Endometrial microvascular endothelial cells (primary cell): ENCODE measurements around the gene DMAC2. TPM values are rescaled to one million over a fixed set of nuclear protein-coding genes. Genes with fewer than 3 reads are reported as not detected.
"Not testable (repeated sequence)": the region's sequence is repeated elsewhere in the genome, so short reads cannot be mapped to it uniquely, and the experiment has no call there.

Experiments used
- in situ Hi-C: cut with HindIII; loops from 2 replicates; pipeline ENCODE4 v1.10.0; 2017; ENCODE audit warnings: low sequenced_read_pairs, low pct_unique_long_range_greater_than_20kb; ENCODE audit errors: inconsistent ontology term
- total RNA-seq: library from RNA; depleted of rRNA; stranded (reverse); fragments of >200 nt; gene quantifications from one replicate; pipeline ENCODE4 v1.2.3, GENCODE V29; 2015; ENCODE audit errors: inconsistent ontology term

Gene DMAC2
- total RNA-seq, 1 donor from 2014 or later = 74.0 TPM

- in situ Hi-C loops = no loop called here
These were observed 5.9 kb upstream of the DMAC2 start for GRCh38 chr19:41445575-41445974.

DNA sequence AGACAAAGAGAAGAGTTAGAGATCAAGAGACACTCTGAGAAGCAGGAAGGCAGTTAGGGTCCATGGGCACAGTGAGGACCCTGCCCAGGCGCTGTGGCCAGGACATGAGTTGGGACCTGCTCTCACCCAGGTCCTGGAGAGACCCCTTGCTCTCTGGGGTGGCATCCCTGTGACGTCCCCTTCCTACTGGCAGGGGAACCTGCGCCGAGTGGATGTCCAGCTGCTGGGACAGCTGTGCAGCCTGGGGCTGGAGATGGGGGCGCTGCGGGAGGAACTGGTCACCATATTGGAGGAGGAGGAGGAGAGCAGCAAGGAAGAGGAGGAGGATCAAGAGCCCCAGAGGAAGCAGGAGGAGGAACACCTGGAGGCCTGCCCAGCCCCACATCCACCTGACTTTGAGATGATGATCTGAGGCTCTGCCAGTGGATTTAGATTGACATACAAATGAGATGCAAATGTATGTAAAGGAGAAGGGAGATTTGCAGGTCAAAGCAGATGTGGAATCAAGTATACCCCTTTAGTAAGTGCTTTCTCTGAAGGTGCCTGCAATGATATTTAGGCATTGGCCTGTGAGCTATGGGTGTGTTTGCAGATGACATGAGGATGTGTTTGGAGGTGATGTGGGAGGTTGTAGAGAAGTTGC is 4.2 kb upstream of the DMAC2 start:
- in situ Hi-C loops = no loop called here

GRCh38 chr19:41442473-41443355 is 3.0 kb upstream of the DMAC2 start, which contains the start of gene ERICH4:
ERICH4 (plus strand) TSS chr19:41443156; CDS start chr19:41443170, 14 bp downstream.
- in situ Hi-C loops = no loop called here

DNA sequence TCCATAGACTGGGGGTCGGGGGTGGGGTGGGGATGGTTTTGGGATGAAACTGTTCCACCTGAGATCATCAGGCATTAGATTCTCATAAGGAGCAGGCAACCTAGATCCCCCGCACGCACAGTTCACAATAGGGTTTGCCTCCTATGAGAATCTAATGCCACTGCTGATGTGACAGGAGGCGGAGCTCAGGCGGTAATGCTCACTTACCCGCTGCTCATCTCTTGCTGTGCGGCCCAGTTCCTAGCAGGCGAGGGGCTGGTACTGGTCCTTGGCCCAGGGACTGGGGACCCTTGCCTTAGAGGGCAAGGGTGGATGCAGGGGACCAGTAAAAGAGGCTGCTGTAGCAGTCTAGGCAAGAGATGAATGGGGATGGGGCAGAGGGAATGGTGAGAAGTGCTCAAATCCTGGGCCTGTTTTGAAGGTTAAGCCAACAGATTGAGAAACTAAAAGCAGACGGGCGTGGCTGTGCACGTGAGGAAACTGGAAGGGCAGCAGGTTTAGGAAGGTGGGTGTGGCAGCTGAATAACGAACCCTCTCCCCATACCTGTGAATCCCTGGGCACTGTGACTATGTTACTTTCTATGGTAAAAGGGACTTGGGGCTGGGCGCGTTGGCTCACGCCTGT is 1.7 kb upstream of the DMAC2 start:
- in situ Hi-C loops = no loop called here

DNA sequence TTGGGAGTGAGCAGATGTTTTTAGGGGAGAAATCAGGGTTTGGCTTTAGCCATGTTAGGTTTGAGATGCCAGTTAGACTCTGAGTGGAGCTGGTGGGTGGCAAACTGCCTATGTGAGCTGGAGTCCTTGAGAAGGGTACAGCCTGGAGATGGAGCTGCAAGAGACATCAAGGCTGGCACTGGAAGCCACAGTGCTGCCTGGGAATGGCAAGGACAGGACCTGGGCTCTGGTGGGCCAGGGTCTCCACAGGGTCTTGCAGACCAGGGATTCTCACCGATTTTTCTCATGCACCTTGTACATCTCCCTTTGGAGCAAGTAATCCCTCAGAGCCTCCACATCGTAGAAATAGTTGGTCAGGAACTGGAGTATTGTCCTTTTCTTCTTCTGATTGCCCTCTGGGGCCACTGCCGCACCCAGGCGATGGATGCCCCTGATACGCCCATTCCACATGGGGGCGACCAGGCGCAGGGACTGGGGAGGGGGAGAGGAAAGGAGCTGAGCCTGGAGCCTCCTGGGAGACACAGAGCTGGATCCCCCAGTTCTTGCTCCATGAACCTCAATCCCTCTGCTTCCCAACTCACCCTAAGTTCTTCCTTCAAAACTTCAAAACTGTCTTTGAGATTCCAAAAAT is 1.7 kb downstream of the DMAC2 start:
- in situ Hi-C loops = no loop called here

DNA sequence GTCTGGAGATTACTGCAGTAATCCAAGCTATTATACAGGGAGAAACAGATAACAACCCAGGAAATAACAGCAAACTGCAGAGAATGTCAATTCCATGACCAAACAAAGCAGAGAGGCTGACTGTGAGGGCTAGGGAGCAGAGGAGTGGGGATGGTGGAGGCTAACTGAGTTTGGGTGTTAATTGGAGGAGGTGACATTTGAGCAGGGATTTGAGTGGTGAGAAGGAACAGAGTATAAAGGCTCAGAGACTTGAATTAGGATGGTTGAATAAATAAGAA is 3.1 kb downstream of the DMAC2 start:
- in situ Hi-C loops = no loop called here

- in situ Hi-C loops = no loop called here
These were observed 3.6 kb downstream of the DMAC2 start for GRCh38 chr19:41435936-41436673.

DNA sequence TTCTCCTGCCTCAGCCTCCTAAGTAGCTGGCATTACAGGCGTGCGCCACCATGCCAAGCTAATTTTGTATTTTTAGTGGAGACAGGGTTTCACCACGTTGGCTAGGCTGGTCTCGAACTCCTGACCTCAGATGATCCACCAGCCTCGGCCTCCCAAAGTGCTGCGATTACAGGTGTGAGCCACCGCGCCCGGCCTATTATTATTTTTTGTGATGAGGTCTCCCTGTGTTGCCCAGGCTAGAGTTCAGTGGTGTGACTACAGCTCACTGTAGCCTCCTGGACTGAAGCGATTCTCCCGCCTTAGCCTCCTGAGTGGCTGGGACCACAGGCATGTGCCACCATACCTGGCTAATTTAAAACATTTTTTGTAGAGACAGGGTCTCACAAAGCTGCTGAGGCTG is 4.3 kb downstream of the DMAC2 start:
- in situ Hi-C loops = not testable (repeated sequence)

DNA sequence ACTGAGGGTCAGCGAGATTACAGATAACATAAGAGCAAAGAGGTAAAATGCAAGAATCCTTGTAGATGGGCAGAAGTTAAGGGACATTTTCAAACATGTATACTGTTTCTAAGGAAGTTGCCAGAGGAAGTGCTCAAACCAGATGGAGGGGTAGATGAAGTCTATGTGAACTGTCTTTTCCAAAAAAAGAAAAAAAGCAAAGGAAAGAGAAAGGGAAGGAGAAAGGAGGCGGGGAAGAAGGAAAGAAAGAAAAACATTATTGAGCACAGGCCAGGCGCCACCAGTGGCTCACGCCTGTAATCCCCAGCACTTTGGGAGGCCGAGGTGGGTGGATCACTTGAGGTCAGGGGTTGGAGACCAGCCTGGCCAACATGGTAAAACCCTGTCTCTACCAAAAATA is 5.3 kb downstream of the DMAC2 start:
- in situ Hi-C loops = no loop called here

GRCh38 chr19:41433171-41433570 is 6.5 kb downstream of the DMAC2 start:
- in situ Hi-C loops = no loop called here

DNA sequence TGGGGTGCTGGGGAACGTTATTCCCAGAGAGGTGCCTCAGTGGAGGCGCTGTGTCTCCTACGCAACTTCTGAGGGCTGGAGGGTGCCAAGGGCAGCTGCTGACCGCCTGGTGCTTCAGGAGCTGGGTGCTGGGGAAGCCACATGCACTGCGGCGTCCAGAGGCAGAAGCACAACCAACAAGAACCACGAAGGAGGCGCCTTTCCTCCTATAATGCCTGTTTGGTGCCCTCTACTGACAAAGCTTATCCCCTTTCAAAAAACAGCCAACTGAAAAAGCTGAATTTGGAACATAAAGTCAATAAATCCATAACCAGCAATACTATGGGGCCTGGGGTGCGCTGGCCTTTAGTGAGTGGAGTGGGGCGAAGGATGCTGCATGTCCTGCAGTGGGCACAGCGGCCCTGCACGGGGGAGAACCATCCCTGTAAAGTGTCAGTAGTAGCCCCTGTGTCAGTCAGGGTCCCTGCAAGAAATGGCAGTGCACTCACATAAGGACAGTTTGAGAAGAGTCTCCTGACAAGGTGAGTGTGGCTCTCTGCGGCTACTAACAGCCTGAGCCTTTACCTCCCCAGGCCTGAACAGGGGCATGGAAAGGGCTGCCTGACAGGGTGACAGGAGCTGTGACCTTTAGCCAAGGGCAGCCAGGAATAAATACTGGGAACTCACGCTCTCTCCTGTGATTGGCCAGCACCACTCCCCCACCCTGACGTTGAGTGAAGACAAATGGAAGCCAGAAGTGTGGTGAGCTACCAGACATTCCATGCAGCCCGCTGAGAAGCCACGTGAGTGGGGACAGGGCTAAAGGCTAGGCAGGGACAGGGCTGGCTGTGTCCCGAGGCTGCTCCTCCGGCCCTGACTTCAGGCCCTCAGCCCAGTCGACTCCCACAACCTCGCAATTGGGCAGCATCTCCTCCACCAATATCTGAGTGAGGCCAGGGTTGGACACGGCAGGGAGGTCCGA is 8.0 kb downstream of the DMAC2 start:
- in situ Hi-C loops = no loop called here

DNA sequence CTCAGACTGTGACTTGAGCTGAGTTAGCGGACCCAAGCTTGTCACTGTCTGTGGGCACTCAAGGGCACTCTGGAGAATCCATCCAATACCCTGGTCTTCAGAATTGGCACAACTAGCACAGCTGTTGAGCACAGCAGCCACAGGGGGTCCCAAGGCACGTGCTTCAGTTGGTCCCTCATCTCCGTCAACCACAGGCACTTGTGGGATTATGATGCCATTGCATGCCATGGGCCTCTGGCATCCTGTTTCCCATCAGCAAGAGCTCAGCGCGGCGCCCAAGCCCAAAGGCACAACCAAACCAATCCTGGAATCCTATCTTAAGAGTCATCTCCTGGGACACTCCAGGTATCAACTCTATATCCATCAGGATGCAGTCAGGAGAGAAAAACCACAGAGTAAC is 8.8 kb downstream of the DMAC2 start:
- in situ Hi-C loops = no loop called here

DNA sequence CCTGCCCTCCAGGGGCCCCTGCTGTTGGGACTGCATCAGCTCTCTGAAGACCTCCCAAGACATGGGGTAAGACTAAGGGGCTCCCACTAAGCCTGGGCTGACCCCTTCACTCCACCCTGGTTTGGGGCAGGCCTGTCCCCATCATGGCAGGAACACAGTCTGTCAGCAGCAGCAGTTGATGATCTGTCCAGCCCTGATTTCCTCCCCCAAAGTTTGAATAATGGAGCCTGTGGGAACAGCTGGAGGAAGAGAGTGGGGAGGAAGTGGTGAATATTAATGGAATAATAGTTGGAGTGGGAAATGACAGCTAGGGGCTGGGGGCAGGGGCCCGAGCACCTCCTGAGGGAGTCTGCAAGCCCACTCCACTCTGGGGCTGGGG is 11.2 kb downstream of the DMAC2 start:
- in situ Hi-C loops = no loop called here

GRCh38 chr19:41427647-41428480 is 11.8 kb downstream of the DMAC2 start:
- in situ Hi-C loops = no loop called here

- in situ Hi-C loops = no loop called here
These were observed 12.6 kb downstream of the DMAC2 start, which contains the start of gene B3GNT8 for GRCh38 chr19:41426952-41427646. B3GNT8 (minus strand) TSS chr19:41427374; CDS start chr19:41426778, 596 bp downstream.

GRCh38 chr19:41426116-41426841 is 13.4 kb downstream of the DMAC2 start:
- in situ Hi-C loops = no loop called here
